Esophagus squamous epithelium (tissue), 4 donors: ENCODE data around the gene ADI1.

ENCODE experiments used
- POLR2A ChIP-seq, 4 donors: fragments of 450-650 bp; IDR thresholded peaks; one replicate each; pipeline ENCODE4 v1.6.1; 2017; ENCODE audit warnings: antibody characterized with exemption in 4 of 4, mild to moderate bottlenecking in 4 of 4, moderate library complexity in 3 of 4
- TF ChIP-seq, protein P1 (sequence below), 6 experiments: fragments of 450-650 bp in 4 of 6; fragments of 200-600 bp in 2 of 6; sonication (generic) in 2 of 6; IDR thresholded peaks; one replicate each; pipeline ENCODE4 v1.5.1; 2016 to 2019; ENCODE audit warnings: antibody characterized with exemption in 6 of 6, mild to moderate bottlenecking in 4 of 6, moderate library complexity in 4 of 6

DNA sequence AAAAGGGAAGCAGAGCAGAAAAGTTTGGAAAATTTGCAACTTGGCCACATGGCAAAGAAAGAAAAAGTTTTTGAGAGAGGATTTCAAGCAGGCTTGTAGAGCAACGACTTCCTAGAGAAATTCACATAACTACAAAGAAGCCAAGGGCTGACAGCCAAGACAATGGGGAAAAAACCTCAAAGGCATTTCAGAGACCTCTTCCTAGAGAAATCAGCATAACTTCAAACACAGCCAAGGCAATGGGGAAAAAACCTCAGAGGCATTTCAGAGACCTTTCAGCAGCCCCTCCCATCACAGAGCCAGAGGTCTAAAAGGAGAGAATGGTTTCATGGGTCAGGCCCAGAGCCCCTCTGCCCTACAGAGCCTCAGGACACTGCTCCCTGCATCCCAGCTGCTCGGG is 7.2 kb downstream of the ADI1 start:
- no peak for TF ChIP-seq POLR2A (IDR thresholded peaks at IDR 0.05)
- TF ChIP-seq, protein P1, sequence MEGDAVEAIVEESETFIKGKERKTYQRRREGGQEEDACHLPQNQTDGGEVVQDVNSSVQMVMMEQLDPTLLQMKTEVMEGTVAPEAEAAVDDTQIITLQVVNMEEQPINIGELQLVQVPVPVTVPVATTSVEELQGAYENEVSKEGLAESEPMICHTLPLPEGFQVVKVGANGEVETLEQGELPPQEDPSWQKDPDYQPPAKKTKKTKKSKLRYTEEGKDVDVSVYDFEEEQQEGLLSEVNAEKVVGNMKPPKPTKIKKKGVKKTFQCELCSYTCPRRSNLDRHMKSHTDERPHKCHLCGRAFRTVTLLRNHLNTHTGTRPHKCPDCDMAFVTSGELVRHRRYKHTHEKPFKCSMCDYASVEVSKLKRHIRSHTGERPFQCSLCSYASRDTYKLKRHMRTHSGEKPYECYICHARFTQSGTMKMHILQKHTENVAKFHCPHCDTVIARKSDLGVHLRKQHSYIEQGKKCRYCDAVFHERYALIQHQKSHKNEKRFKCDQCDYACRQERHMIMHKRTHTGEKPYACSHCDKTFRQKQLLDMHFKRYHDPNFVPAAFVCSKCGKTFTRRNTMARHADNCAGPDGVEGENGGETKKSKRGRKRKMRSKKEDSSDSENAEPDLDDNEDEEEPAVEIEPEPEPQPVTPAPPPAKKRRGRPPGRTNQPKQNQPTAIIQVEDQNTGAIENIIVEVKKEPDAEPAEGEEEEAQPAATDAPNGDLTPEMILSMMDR (IDR thresholded peaks at IDR 0.05) = no peak
